Astrocyte (in vitro differentiated cells and primary cell): ENCODE data around the gene KSR2. TPM values are rescaled to one million over a fixed set of nuclear protein-coding genes. Genes with fewer than 3 reads are reported as not detected.
"Not testable (repeated sequence)": the region's sequence is repeated elsewhere in the genome, so short reads cannot be mapped to it uniquely, and the experiment has no call there.

ENCODE experiments used
- DNase-seq: peaks from one replicate; pipeline ENCODE4 v3.0.0-alpha.2; 2010; ENCODE audit warnings: low read depth
- FAIRE-seq: peaks from 2 replicates; lab custom pipeline; 2011; peaks lifted over from hg19 to GRCh38; lab: Jason Lieb, UNC
- H2AFZ ChIP-seq: 2 replicates; pipeline ENCODE4 v1.6.0; 2012; ENCODE audit warnings: low read depth, low read length, inconsistent platforms
- H3K27ac ChIP-seq: 2 replicates; pipeline ENCODE4 v1.5.1; 2011; ENCODE audit warnings: low read depth, low read length, inconsistent platforms
- H3K27me3 ChIP-seq: 2 replicates; pipeline ENCODE4 v1.6.0; 2011; ENCODE audit warnings: low read length, inconsistent platforms; ENCODE audit not compliant: insufficient read depth
- H3K36me3 ChIP-seq: 2 replicates; pipeline ENCODE4 v1.5.1; 2011; ENCODE audit warnings: low read length, inconsistent platforms; ENCODE audit not compliant: insufficient read depth
- H3K4me1 ChIP-seq: 2 replicates; pipeline ENCODE4 v1.5.1; 2011; ENCODE audit warnings: low read length, inconsistent platforms; ENCODE audit not compliant: insufficient read depth
- H3K4me2 ChIP-seq: 2 replicates; pipeline ENCODE4 v1.6.0; 2012; ENCODE audit warnings: low read length, inconsistent platforms
- H3K4me3 ChIP-seq: 2 replicates; pipeline ENCODE4 v1.5.1; 2011; ENCODE audit warnings: low read depth, mild to moderate bottlenecking, low read length, inconsistent platforms; ENCODE audit not compliant: insufficient read depth
- H3K79me2 ChIP-seq: 2 replicates; pipeline ENCODE4 v1.6.0; 2012; ENCODE audit warnings: mild to moderate bottlenecking, low read length, inconsistent platforms; ENCODE audit not compliant: insufficient read depth
- H3K9ac ChIP-seq: 2 replicates; pipeline ENCODE4 v1.6.0; 2012; ENCODE audit warnings: mild to moderate bottlenecking, low read length, inconsistent platforms
- H3K9me3 ChIP-seq: 2 replicates; pipeline ENCODE4 v1.5.1; 2012; ENCODE audit warnings: low read depth, mild to moderate bottlenecking, low read length, inconsistent platforms; ENCODE audit not compliant: insufficient read depth
- H4K20me1 ChIP-seq: 2 replicates; pipeline ENCODE4 v1.6.0; 2012; ENCODE audit warnings: low read length, inconsistent platforms; ENCODE audit not compliant: insufficient read depth
- H3K27ac Mint-ChIP-seq: one replicate; pipeline ENCODE4 v1.8.0; 2021; ENCODE audit warnings: mild to moderate bottlenecking, mixed read lengths; ENCODE audit not compliant: unreplicated experiment
- H3K27me3 Mint-ChIP-seq: one replicate; pipeline ENCODE4 v1.8.0; 2021; ENCODE audit warnings: low read depth, mixed read lengths; ENCODE audit not compliant: unreplicated experiment
- H3K36me3 Mint-ChIP-seq: one replicate; pipeline ENCODE4 v1.8.0; 2021; ENCODE audit warnings: low read depth, mixed read lengths; ENCODE audit not compliant: unreplicated experiment
- H3K4me1 Mint-ChIP-seq: one replicate; pipeline ENCODE4 v1.8.0; 2021; ENCODE audit warnings: low read depth, mixed read lengths; ENCODE audit not compliant: unreplicated experiment
- H3K4me3 Mint-ChIP-seq: one replicate; pipeline ENCODE4 v1.8.0; 2021; ENCODE audit warnings: mild to moderate bottlenecking, moderate library complexity, mixed read lengths; ENCODE audit not compliant: unreplicated experiment
- H3K9me3 Mint-ChIP-seq: one replicate; pipeline ENCODE4 v1.8.0; 2021; ENCODE audit warnings: mild to moderate bottlenecking, mixed read lengths; ENCODE audit not compliant: unreplicated experiment
- EZH2 ChIP-seq: IDR thresholded peaks from 2 replicates; pipeline ENCODE4 v1.6.1; 2012; ENCODE audit warnings: mild to moderate bottlenecking, low read length, inconsistent platforms; ENCODE audit not compliant: insufficient read depth
- total RNA-seq: library from RNA; stranded (reverse); gene quantifications from 2 replicates; pipeline ENCODE4 v1.2.1, GENCODE V29; 2021
- TF ChIP-seq, protein P1 (sequence below): IDR thresholded peaks from 2 replicates; pipeline ENCODE4 v1.5.1; 2011; ENCODE audit warnings: low read depth, mild to moderate bottlenecking, inconsistent platforms, low read length, moderate library complexity; ENCODE audit not compliant: insufficient read depth

Gene KSR2
- total RNA-seq, 1 donor from 2014 or later, result 0.98 TPM

DNA sequence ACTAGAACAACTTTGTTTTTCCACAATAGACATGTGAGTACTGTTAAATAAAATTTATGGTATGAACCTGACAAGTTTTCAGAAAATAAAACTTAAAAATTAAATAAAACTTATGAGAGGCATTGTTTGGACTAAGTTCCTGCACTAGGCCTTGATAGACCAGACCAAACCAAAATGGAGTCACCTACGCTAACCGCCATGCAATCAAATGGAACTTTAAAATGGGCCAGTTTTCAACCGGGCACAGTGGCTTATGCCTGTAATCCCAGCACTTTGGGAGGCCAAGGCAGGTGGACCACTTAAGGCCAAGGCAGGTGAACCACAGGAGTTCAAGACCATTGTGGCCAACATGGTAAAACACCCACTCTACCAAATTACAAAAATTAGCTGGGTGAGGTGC lies 42.6 kb upstream of the KSR2 start:
- Mint-ChIP-seq H3K27ac (no peak overlapping the region), H3K27me3 (peaks cover 6% of the 10 kb centered on the region), H3K4me3 (no peak overlapping the region), H3K4me1 (no peaks in the 10 kb centered on the region), H3K36me3 (no peaks in the 10 kb centered on the region), H3K9me3 (no peaks in the 10 kb centered on the region)
- Histone ChIP-seq H3K36me3 (no peaks in the 10 kb centered on the region), H3K4me1 (peaks cover 5% of the 10 kb centered on the region), H3K79me2 (no peaks in the 10 kb centered on the region), H3K27ac (no peak overlapping the region), H3K27me3 (no peaks in the 10 kb centered on the region), H3K4me2 (no peak overlapping the region), H3K9me3 (no peaks in the 10 kb centered on the region), H3K9ac (no peak overlapping the region), H4K20me1 (no peaks in the 10 kb centered on the region), H3K4me3 (no peak overlapping the region), H2AFZ (no peak overlapping the region)
- TF ChIP-seq EZH2, result no peak
- TF ChIP-seq, protein P1, sequence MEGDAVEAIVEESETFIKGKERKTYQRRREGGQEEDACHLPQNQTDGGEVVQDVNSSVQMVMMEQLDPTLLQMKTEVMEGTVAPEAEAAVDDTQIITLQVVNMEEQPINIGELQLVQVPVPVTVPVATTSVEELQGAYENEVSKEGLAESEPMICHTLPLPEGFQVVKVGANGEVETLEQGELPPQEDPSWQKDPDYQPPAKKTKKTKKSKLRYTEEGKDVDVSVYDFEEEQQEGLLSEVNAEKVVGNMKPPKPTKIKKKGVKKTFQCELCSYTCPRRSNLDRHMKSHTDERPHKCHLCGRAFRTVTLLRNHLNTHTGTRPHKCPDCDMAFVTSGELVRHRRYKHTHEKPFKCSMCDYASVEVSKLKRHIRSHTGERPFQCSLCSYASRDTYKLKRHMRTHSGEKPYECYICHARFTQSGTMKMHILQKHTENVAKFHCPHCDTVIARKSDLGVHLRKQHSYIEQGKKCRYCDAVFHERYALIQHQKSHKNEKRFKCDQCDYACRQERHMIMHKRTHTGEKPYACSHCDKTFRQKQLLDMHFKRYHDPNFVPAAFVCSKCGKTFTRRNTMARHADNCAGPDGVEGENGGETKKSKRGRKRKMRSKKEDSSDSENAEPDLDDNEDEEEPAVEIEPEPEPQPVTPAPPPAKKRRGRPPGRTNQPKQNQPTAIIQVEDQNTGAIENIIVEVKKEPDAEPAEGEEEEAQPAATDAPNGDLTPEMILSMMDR, result no peak
- no peak for FAIRE-seq
- no peak for DNase-seq

GRCh38 chr12:118010903-118011302 lies 42.1 kb upstream of the KSR2 start:
- H3K9ac ChIP-seq, result no peak overlapping the region
- FAIRE-seq (no peak), DNase-seq (no peak)
- TF ChIP-seq, protein P1, result no peak
- no peak for TF ChIP-seq EZH2
- peaks cover under 1% of the 10 kb centered on the region for H3K4me1 ChIP-seq
- H3K27ac ChIP-seq, result no peak overlapping the region
- H3K4me1 Mint-ChIP-seq, result no peaks in the 10 kb centered on the region
- H3K36me3 ChIP-seq, result no peaks in the 10 kb centered on the region
- no peak overlapping the region for H3K4me3 Mint-ChIP-seq
- no peak overlapping the region for H3K4me2 ChIP-seq
- no peak overlapping the region for H2AFZ ChIP-seq
- H3K9me3 Mint-ChIP-seq, result no peaks in the 10 kb centered on the region
- peaks cover 6% of the 10 kb centered on the region for H3K27me3 Mint-ChIP-seq
- no peaks in the 10 kb centered on the region for H3K27me3 ChIP-seq
- no peak overlapping the region for H3K27ac Mint-ChIP-seq
- no peak overlapping the region for H3K4me3 ChIP-seq
- H3K79me2 ChIP-seq, result no peaks in the 10 kb centered on the region
- no peaks in the 10 kb centered on the region for H3K9me3 ChIP-seq
- H3K36me3 Mint-ChIP-seq, result no peaks in the 10 kb centered on the region
- H4K20me1 ChIP-seq, result no peaks in the 10 kb centered on the region

- not testable (repeated sequence) for H3K27me3 Mint-ChIP-seq, H2AFZ ChIP-seq, H3K27ac Mint-ChIP-seq, H3K9ac ChIP-seq, H3K27me3 ChIP-seq, H3K36me3 Mint-ChIP-seq, DNase-seq, H3K4me2 ChIP-seq, H3K36me3 ChIP-seq, H3K4me3 Mint-ChIP-seq, H4K20me1 ChIP-seq, H3K79me2 ChIP-seq, H3K4me3 ChIP-seq, H3K9me3 ChIP-seq, H3K4me1 ChIP-seq, H3K4me1 Mint-ChIP-seq, FAIRE-seq, H3K27ac ChIP-seq, H3K9me3 Mint-ChIP-seq
Measured at GRCh38 chr12:117999806-118000205, 31.0 kb upstream of the KSR2 start.
